Endothelial cell of umbilical vein (primary cell): ENCODE data around the gene TRERF1. TPM values are rescaled to one million over a fixed set of nuclear protein-coding genes. Genes with fewer than 3 reads are reported as not detected.

ENCODE experiments used
- BruUV-seq: library from RNA; stranded (reverse); fragments of 400-500 nt; replicated peaks from 2 replicates; lab custom pipeline; 2021; lab: Mats Ljungman, UMichigan
- CTCF ChIA-PET: fragments of 300-600, 350-600 bp; sonication (Branson Sonifier 250); formaldehyde crosslinking; loops from one replicate; lab custom pipeline; 2021; ENCODE audit warnings: antibody characterized with exemption, inconsistent platforms; lab: Charles Lee
- POLR2A ChIA-PET: fragments of 300-600, 350-600 bp; sonication (Branson Sonifier 250); formaldehyde crosslinking; loops from one replicate; lab custom pipeline; 2021; ENCODE audit warnings: antibody characterized with exemption, inconsistent platforms; lab: Charles Lee
- DNase-seq: peaks from one replicate; pipeline ENCODE4 v3.0.0-alpha.2; 2011; ENCODE audit warnings: low read depth, low spot score
- FAIRE-seq: peaks from 2 replicates; lab custom pipeline; 2011; peaks lifted over from hg19 to GRCh38; lab: Jason Lieb, UNC
- H2AFZ ChIP-seq: 2 replicates; pipeline ENCODE4 v1.6.0; 2012; ENCODE audit warnings: low read depth, low read length, control low read depth, inconsistent platforms
- H3K27ac ChIP-seq: 2 replicates; pipeline ENCODE4 v1.5.1; 2011; ENCODE audit warnings: low read depth, mild to moderate bottlenecking, control low read depth, low read length, moderate library complexity; ENCODE audit not compliant: insufficient read depth
- H3K27me3 ChIP-seq, 2 experiments: 2 replicates each; pipeline versions ENCODE4 v1.6.0 to v1.6.1; 2011; ENCODE audit warnings: low read length in 2 of 2, mixed read lengths in 1 of 2; ENCODE audit not compliant: control insufficient read depth in 2 of 2, insufficient read depth in 2 of 2
- H3K36me3 ChIP-seq, 2 experiments: 2 replicates in 1 of 2; 3 replicates in 1 of 2; pipeline ENCODE4 v1.5.1; 2011; ENCODE audit warnings: low read length in 2 of 2, mild to moderate bottlenecking in 1 of 2, moderate library complexity in 1 of 2; ENCODE audit not compliant: control insufficient read depth in 2 of 2, insufficient read depth in 2 of 2; ENCODE audit errors: extremely low read depth in 1 of 2
- H3K4me1 ChIP-seq: 3 replicates; pipeline ENCODE4 v1.5.1; 2011; ENCODE audit warnings: mild to moderate bottlenecking, low read length; ENCODE audit not compliant: control insufficient read depth, insufficient read depth; ENCODE audit errors: extremely low read depth
- H3K4me2 ChIP-seq: 2 replicates; pipeline ENCODE4 v1.6.1; 2011; ENCODE audit warnings: low read length, control low read depth, mixed read lengths; ENCODE audit not compliant: insufficient read depth
- H3K4me3 ChIP-seq, 3 experiments: fragments of 200-600 bp in 1 of 3; sonication (generic), shearing (Covaris generic) in 1 of 3; replicated peaks in 1 of 3; 2 replicates each; pipeline ENCODE4 v1.5.1; 2011 to 2016; ENCODE audit warnings: control low read depth in 3 of 3, low read length in 3 of 3, mild to moderate bottlenecking in 2 of 3, inconsistent platforms in 1 of 3, low read depth in 1 of 3, moderate library complexity in 1 of 3; ENCODE audit not compliant: insufficient read depth in 1 of 3
- H3K79me2 ChIP-seq: 2 replicates; pipeline ENCODE4 v1.6.0; 2012; ENCODE audit warnings: low read length, inconsistent platforms; ENCODE audit not compliant: control insufficient read depth, insufficient read depth
- H3K9ac ChIP-seq: replicated peaks from 2 replicates; pipeline ENCODE3; 2011; ENCODE audit warnings: low read length, control low read depth; ENCODE audit not compliant: insufficient read depth; ENCODE audit errors: extremely low read depth
- H3K9me1 ChIP-seq: replicated peaks from 3 replicates; pipeline ENCODE4 v1.6.0; 2011; ENCODE audit warnings: mild to moderate bottlenecking, low read length; ENCODE audit not compliant: control insufficient read depth, insufficient read depth; ENCODE audit errors: extremely low read depth
- H3K9me3 ChIP-seq: replicated peaks from 2 replicates; pipeline ENCODE4 v1.5.1; 2012; ENCODE audit warnings: low read length, inconsistent platforms; ENCODE audit not compliant: control insufficient read depth, insufficient read depth
- H4K20me1 ChIP-seq: replicated peaks from 2 replicates; pipeline ENCODE3; 2011; ENCODE audit warnings: mild to moderate bottlenecking, low read length; ENCODE audit not compliant: control insufficient read depth, insufficient read depth; ENCODE audit errors: extremely low read depth
- CTCF ChIP-seq, 2 donors: IDR thresholded peaks; 1 replicate in 1 of 2; 2 replicates in 1 of 2; pipeline ENCODE4 v1.5.1; 2011; ENCODE audit warnings: low read length in 2 of 2, mild to moderate bottlenecking in 2 of 2, moderate library complexity in 2 of 2, control low read depth in 1 of 2, inconsistent platforms in 1 of 2, low read depth in 1 of 2; ENCODE audit not compliant: insufficient read depth in 1 of 2; ENCODE audit errors: extremely low read depth in 1 of 2
- EZH2 ChIP-seq: IDR thresholded peaks from 2 replicates; pipeline ENCODE4 v1.6.1; 2012; ENCODE audit warnings: borderline replicate concordance, low read depth, mild to moderate bottlenecking, moderate library complexity, low read length, inconsistent platforms; ENCODE audit not compliant: severe bottlenecking
- FOS ChIP-seq: IDR thresholded peaks from 2 replicates; pipeline ENCODE4 v1.6.1; 2011; ENCODE audit warnings: mild to moderate bottlenecking, low read length, moderate library complexity, borderline replicate concordance; ENCODE audit not compliant: insufficient read depth
- GATA2 ChIP-seq: IDR thresholded peaks from 2 replicates; pipeline ENCODE4 v1.7.0; 2011; ENCODE audit warnings: low read depth, mild to moderate bottlenecking, moderate library complexity, mixed read lengths, low read length; ENCODE audit not compliant: insufficient read length, insufficient read depth
- JUN ChIP-seq: IDR thresholded peaks from 2 replicates; pipeline ENCODE4 v1.6.1; 2011; ENCODE audit warnings: borderline replicate concordance, low read depth; ENCODE audit not compliant: insufficient read length, insufficient read depth
- MAX ChIP-seq: IDR thresholded peaks from 2 replicates; pipeline ENCODE4 v1.6.1; 2011; ENCODE audit not compliant: insufficient read depth, insufficient read length
- MYC ChIP-seq: IDR thresholded peaks from one replicate; pipeline ENCODE4 v1.6.1; 2011; ENCODE audit warnings: mild to moderate bottlenecking, low read depth, low read length
- POLR2A ChIP-seq: IDR thresholded peaks from 2 replicates; pipeline ENCODE4 v1.6.1; 2012; ENCODE audit warnings: low read depth, mild to moderate bottlenecking, control low read depth, low read length
- POLR2AphosphoS5 ChIP-seq: IDR thresholded peaks from 2 replicates; pipeline ENCODE4 v1.6.1; 2012; ENCODE audit warnings: low read depth, mild to moderate bottlenecking, control low read depth, low read length, moderate library complexity; ENCODE audit not compliant: insufficient read depth
- dilution Hi-C: fragments of 300-500 bp; cut with MboI; formaldehyde crosslinking; loops from one replicate; pipeline ENCODE4 v1.15.0; 2019; ENCODE audit warnings: low sequenced_read_pairs; ENCODE audit not compliant: extremely low pct_ligation_motif_present
- intact Hi-C: fragments of 100-400 bp; cut with micrococcal nuclease; formaldehyde crosslinking; loops from one replicate; pipeline ENCODE4 v1.10.0; 2022
- polyA plus RNA-seq, 4 experiments: library from polyadenylated mRNA; depleted of rRNA in 3 of 4; stranded (reverse) in 3 of 4; unstranded in 1 of 4; fragments of >200 nt; gene quantifications; 2 replicates each; pipeline versions ENCODE4 v1.2.1 to v1.2.3, GENCODE V29; 2011 to 2012; ENCODE audit warnings: missing spikeins in 1 of 4
- total RNA-seq: library from RNA; stranded (reverse); gene quantifications from 2 replicates; pipeline ENCODE4 v1.2.3, GENCODE V29; 2021

The TRERF1 gene
- total and polyA plus RNA-seq, 2 donors (not counting 3 experiments of a cell fraction or from before 2014, with no cell fraction given) = 0.73 to 5.5 TPM

GRCh38 chr6:42264162-42264851 is 187.4 kb downstream of the TRERF1 start:
- no peak overlapping the region for H3K9ac ChIP-seq
- no peaks in the 10 kb centered on the region for H3K4me1 ChIP-seq
- H3K27ac ChIP-seq = no peak overlapping the region
- FAIRE-seq (no peak), DNase-seq (no peak)
- ChIA-PET CTCF (interaction anchor here (0.8 to 9.2 kb wide), 5 partner anchors 38 to 283 kb away, joined by 3 to 174 read pairs (median 4); no protein-coding TSS in a partner anchor), POLR2A (no interaction called here)
- H3K9me1 ChIP-seq = no peaks in the 10 kb centered on the region
- BruUV-seq = no TSS peak
- no peak overlapping the region for H2AFZ ChIP-seq
- no peaks in the 10 kb centered on the region for H3K79me2 ChIP-seq
- no peak overlapping the region for H3K4me2 ChIP-seq
- H3K9me3 ChIP-seq = no peaks in the 10 kb centered on the region
- H4K20me1 ChIP-seq = no peaks in the 10 kb centered on the region
- peaks cover 0 to 3% of the 10 kb centered on the region in 2 experiments for H3K27me3 ChIP-seq
- intact Hi-C loops (loop anchor here (5.0 kb wide), 2 partner anchors 188 to 268 kb away; partner anchors contain the start of gene TRERF1), dilution Hi-C loops (no loop called here)
- TF ChIP-seq POLR2AphosphoS5 (no peak), CTCF (IDR thresholded peaks at IDR 0.05; ENCODE audit: extremely low read depth in 1 of 2, insufficient read depth in 1 of 2, low read depth in 1 of 2, low read length in 2 of 2) (no peak), MAX (no peak), GATA2 (no peak), POLR2A (no peak), MYC (no peak), JUN (no peak), FOS (no peak), EZH2 (no peak)
- no peak overlapping the region for H3K4me3 ChIP-seq
- H3K36me3 ChIP-seq = no peaks in the 10 kb centered on the region
